GM12878 (cell line): Measurements from ENCODE around the gene COL4A1. TPM values are rescaled to one million over a fixed set of nuclear protein-coding genes. Genes with fewer than 3 reads are reported as not detected.

Experiments used
- ATAC-seq: fragments of 200-7000 bp; cut with Tn5 transposase; 3 replicates; pipeline ENCODE4 v1.9.1; 2020; ENCODE audit warnings: mild to moderate bottlenecking, moderate library complexity
- BruUV-seq: library from RNA; stranded (reverse); fragments of 400-500 nt; replicated peaks from 2 replicates; lab custom pipeline; 2021; lab: Mats Ljungman, UMichigan
- CTCF ChIA-PET: fragments of 300-600 bp; sonication (Branson Sonifier 250); formaldehyde crosslinking; extraction: SDS; loops from one replicate; lab custom pipeline; 2021; ENCODE audit warnings: inconsistent platforms; lab: Yijun Ruan, JAX
- POLR2A ChIA-PET: fragments of 350-600 bp; formaldehyde crosslinking; extraction: SDS; loops from one replicate; lab custom pipeline; 2021; ENCODE audit warnings: inconsistent platforms; lab: Charles Lee
- RAD21 ChIA-PET: fragments of 300-600 bp; sonication (Branson Sonifier 250); formaldehyde crosslinking; loops from one replicate; lab custom pipeline; 2023; ENCODE audit warnings: antibody characterized with exemption; ENCODE audit not compliant: unreplicated experiment; lab: Charles Lee
- SMC1A ChIA-PET: fragments of 300-600 bp; sonication (Branson Sonifier 250); formaldehyde crosslinking; loops from one replicate; lab custom pipeline; 2023; ENCODE audit not compliant: unreplicated experiment, uncharacterized antibody; lab: Charles Lee
- DNase-seq: peaks from one replicate; pipeline ENCODE4 v3.0.0-alpha.2; 2011; ENCODE audit warnings: low read depth, low spot score
- FAIRE-seq: peaks from 3 replicates; lab custom pipeline; 2011; peaks lifted over from hg19 to GRCh38; lab: Jason Lieb, UNC
- H2AFZ ChIP-seq: 2 replicates; pipeline ENCODE4 v1.6.0; 2011; ENCODE audit warnings: low read depth, low read length, control low read depth; ENCODE audit not compliant: control insufficient read depth
- H3K27ac ChIP-seq: 2 replicates; pipeline ENCODE4 v1.5.1; 2011; ENCODE audit warnings: control low read depth; ENCODE audit not compliant: control insufficient read depth, insufficient read depth
- H3K27me3 ChIP-seq, 2 experiments: replicated peaks in 1 of 2; 2 replicates each; pipeline versions ENCODE4 v1.6.0 to v1.6.1; 2011; ENCODE audit warnings: low read length in 1 of 2; ENCODE audit not compliant: control insufficient read depth in 2 of 2, insufficient read depth in 2 of 2
- H3K36me3 ChIP-seq, 2 experiments: 2 replicates each; pipeline ENCODE4 v1.5.1; 2011; ENCODE audit warnings: low read length in 1 of 2; ENCODE audit not compliant: control insufficient read depth in 2 of 2, insufficient read depth in 2 of 2
- H3K4me1 ChIP-seq: 2 replicates; pipeline ENCODE4 v1.6.1; 2011; ENCODE audit warnings: mild to moderate bottlenecking, low read length, moderate library complexity, mixed read lengths; ENCODE audit not compliant: control insufficient read depth, insufficient read depth
- H3K4me2 ChIP-seq: 2 replicates; pipeline ENCODE4 v1.6.0; 2011; ENCODE audit warnings: control low read depth; ENCODE audit not compliant: control insufficient read depth, insufficient read depth
- H3K4me3 ChIP-seq: fragments of 200-600 bp; sonication (generic); 2 replicates; pipeline ENCODE4 v1.5.1; 2016
- H3K79me2 ChIP-seq: 2 replicates; pipeline ENCODE4 v1.6.0; 2011; ENCODE audit warnings: low read length; ENCODE audit not compliant: control insufficient read depth, insufficient read depth
- H3K9ac ChIP-seq: 2 replicates; pipeline ENCODE4 v1.8.0; 2011; ENCODE audit warnings: low read length, control low read depth, mixed read lengths; ENCODE audit not compliant: control insufficient read depth, insufficient read depth
- H3K9me3 ChIP-seq: replicated peaks from 3 replicates; pipeline ENCODE4 v1.5.1; 2011; ENCODE audit warnings: mild to moderate bottlenecking, low read length; ENCODE audit not compliant: control insufficient read depth, insufficient read depth
- H4K20me1 ChIP-seq: 2 replicates; pipeline ENCODE4 v1.6.0; 2011; ENCODE audit not compliant: control insufficient read depth, insufficient read depth
- BCL3 ChIP-seq: IDR thresholded peaks from 2 replicates; pipeline ENCODE4 v1.6.1; 2011; ENCODE audit warnings: borderline replicate concordance, low read depth, mild to moderate bottlenecking, moderate library complexity, low read length; ENCODE audit not compliant: insufficient read depth, poor library complexity, severe bottlenecking
- CREM ChIP-seq: IDR thresholded peaks from 2 replicates; pipeline ENCODE4 v1.6.1; 2014; ENCODE audit warnings: antibody characterized with exemption, low read depth
- FOXK2 ChIP-seq: fragments of 450-650 bp; IDR thresholded peaks from 2 replicates; pipeline ENCODE4 v1.6.1; 2017; ENCODE audit warnings: mild to moderate bottlenecking, moderate library complexity
- IKZF1 ChIP-seq: fragments of 450-650 bp; conservative IDR thresholded peaks from 2 replicates; pipeline ENCODE4 v1.6.1; 2017; ENCODE audit warnings: antibody characterized with exemption, mild to moderate bottlenecking
- MXI1 ChIP-seq: fragments of 150-350 bp; IDR thresholded peaks from 2 replicates; pipeline ENCODE4 v1.6.1; 2011; ENCODE audit warnings: low read depth, mild to moderate bottlenecking, inconsistent platforms, low read length, improper control_type of control experiment
- MYC ChIP-seq: IDR thresholded peaks from 2 replicates; pipeline ENCODE4 v1.6.1; 2011; ENCODE audit warnings: mild to moderate bottlenecking, low read length, moderate library complexity, inconsistent platforms; ENCODE audit not compliant: insufficient read depth, insufficient replicate concordance, insufficient read length, severe bottlenecking
- NR2C1 ChIP-seq: fragments of 450-650 bp; IDR thresholded peaks from 2 replicates; pipeline ENCODE4 v1.6.1; 2017; ENCODE audit warnings: antibody characterized with exemption, mild to moderate bottlenecking, moderate library complexity
- SIN3A ChIP-seq: IDR thresholded peaks from 2 replicates; pipeline ENCODE4 v1.6.1; 2012; ENCODE audit warnings: low read depth, low read length, improper control_type of control experiment
- YY1 ChIP-seq: IDR thresholded peaks from 2 replicates; pipeline ENCODE4 v1.6.1; 2011; ENCODE audit warnings: low read depth, mild to moderate bottlenecking, low read length
- ZBED1 ChIP-seq: IDR thresholded peaks from 2 replicates; pipeline ENCODE4 v1.6.1; 2016; ENCODE audit warnings: borderline replicate concordance
- ZNF207 ChIP-seq: fragments of 450-650 bp; IDR thresholded peaks from 2 replicates; pipeline ENCODE4 v1.6.1; 2014; ENCODE audit warnings: antibody characterized with exemption, mild to moderate bottlenecking, borderline replicate concordance
- ZZZ3 ChIP-seq: IDR thresholded peaks from 2 replicates; pipeline ENCODE4 v1.6.1; 2011; ENCODE audit warnings: low read depth; ENCODE audit not compliant: control insufficient read depth, insufficient read length
- WGBS: methylation state at CpG from one replicate; pipeline ENCODE4 v1.1.6; 2016; ENCODE audit warnings: low lambda C conversion rate; ENCODE audit not compliant: insufficient replicate concordance, insufficient coverage; ENCODE audit errors: missing lambda C conversion rate; 5-methylcytosine and 5-hydroxymethylcytosine counted together
- in situ Hi-C: fragments of 300-500 bp; cut with MboI; formaldehyde crosslinking; loops from 9 replicates; pipeline ENCODE4 v1.14.3; 2018; ENCODE audit warnings: mixed read lengths
- intact Hi-C: fragments of 100-400 bp; cut with micrococcal nuclease; formaldehyde crosslinking; loops from one replicate; pipeline ENCODE4 v1.14.2; 2022; ENCODE audit not compliant: unreplicated experiment
- polyA plus RNA-seq, 11 experiments: library from polyadenylated mRNA; depleted of rRNA in 4 of 11; unstranded in 6 of 11; stranded (reverse) in 5 of 11; fragments of >200 nt; fragmentation: Nextera tagmentation in 4 of 11; fragmentation: Illumina TruSeq in 1 of 11; extraction: Ambion mirVana in 4 of 11; extraction: Trizol in 1 of 11; gene quantifications; 1 replicate in 1 of 11; 2 replicates in 10 of 11; pipeline versions ENCODE4 v1.2.1 to v1.2.3, GENCODE V29; 2011 to 2016; ENCODE audit warnings: inconsistent platforms in 2 of 11, missing spikeins in 2 of 11, low read depth in 1 of 11
- total RNA-seq, 4 experiments: library from RNA; depleted of rRNA in 3 of 4; stranded (reverse); fragments of >200 nt in 3 of 4; fragmentation: Illumina TruSeq in 1 of 4; extraction: Trizol in 1 of 4; gene quantifications; 2 replicates each; pipeline versions ENCODE4 v1.2.1 to v1.2.3, GENCODE V29; 2013 to 2021

The COL4A1 gene
- total and polyA plus RNA-seq, 10 of the 15 experiments (the other 5 are each of a cell fraction or from before 2014, with no cell fraction given) = 0.07 to 0.31 (median 0.13) TPM; not detected in 6

DNA sequence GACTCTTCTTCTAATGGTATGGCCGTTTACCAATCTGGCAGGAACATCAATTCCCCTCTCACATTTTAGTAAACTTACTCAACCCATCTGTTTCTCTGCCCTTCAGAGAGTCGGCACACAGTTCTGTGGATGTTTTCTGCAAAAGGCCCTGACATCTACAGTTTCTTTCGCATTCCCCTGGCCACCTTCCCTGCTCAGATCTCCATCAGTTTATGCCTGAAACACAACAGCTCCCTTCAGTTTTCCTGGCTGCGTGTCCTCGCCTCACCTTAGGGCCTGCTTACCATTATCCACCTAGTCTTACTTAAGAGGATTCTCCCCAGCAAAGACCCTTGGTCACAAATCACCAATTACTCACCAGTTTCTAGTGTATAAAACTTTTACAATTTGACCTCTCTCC is 25.2 kb downstream of the COL4A1 start:
- in situ Hi-C loops (no loop called here), intact Hi-C loops (no loop called here)
- no peak for FAIRE-seq
- Histone ChIP-seq H3K36me3 (no peaks in the 10 kb centered on the region), H3K27me3 (no peaks in the 10 kb centered on the region; a peak in 2 of 4 replicates), H3K4me3 (no peak overlapping the region), H2AFZ (no peak overlapping the region), H3K4me2 (no peak overlapping the region), H3K4me1 (no peaks in the 10 kb centered on the region), H3K9ac (no peak overlapping the region), H4K20me1 (no peaks in the 10 kb centered on the region), H3K9me3 (no peaks in the 10 kb centered on the region), H3K27ac (no peak overlapping the region), H3K79me2 (no peaks in the 10 kb centered on the region)
- RAD21 ChIA-PET = no interaction called here
- BruUV-seq = no TSS peak
- WGBS = 21% methylated on average over 5 of the region's 5 CpGs
- SMC1A ChIA-PET = no interaction called here
- DNase-seq = no peak
- CTCF ChIA-PET = no interaction called here
- TF ChIP-seq FOXK2 (no peak), YY1 (no peak), SIN3A (no peak), ZZZ3 (no peak), NR2C1 (no peak), BCL3 (no peak), MYC (no peak), MXI1 (no peak), ZNF207 (no peak), ZBED1 (no peak), CREM (no peak), IKZF1 (no peak)
- POLR2A ChIA-PET = no interaction called here
- no peak for ATAC-seq
